Left ventricle myocardium superior (tissue), 1 donor: ENCODE results near the gene DAND5. TPM values are rescaled to one million over a fixed set of nuclear protein-coding genes. Genes with fewer than 3 reads are reported as not detected.

Experiments used
- ATAC-seq: fragments of 200-7000 bp; cut with Tn5 transposase; one replicate; pipeline ENCODE4 v1.9.1; 2020; ENCODE audit warnings: mild to moderate bottlenecking, moderate library complexity
- DNase-seq: peaks from one replicate; pipeline ENCODE4 v3.0.0-alpha.2; 2020
- intact Hi-C: fragments of 100-400 bp; cut with micrococcal nuclease; formaldehyde crosslinking; loops from one replicate; pipeline ENCODE4 v1.11.0; 2022
- total RNA-seq: library from RNA; stranded (reverse); fragmentation: NEBNext Ultra II Directional; extraction: Animal tissue kit (Norgen Biotek cat#: 25700); gene quantifications from one replicate; pipeline ENCODE4 v1.2.1, GENCODE V29; 2021
- donor health status: DM: no; HTN: yes; CAD: no; lungs with severe emphysema.

Gene DAND5
- total RNA-seq, 1 donor from 2014 or later = 11.2 TPM

DNA sequence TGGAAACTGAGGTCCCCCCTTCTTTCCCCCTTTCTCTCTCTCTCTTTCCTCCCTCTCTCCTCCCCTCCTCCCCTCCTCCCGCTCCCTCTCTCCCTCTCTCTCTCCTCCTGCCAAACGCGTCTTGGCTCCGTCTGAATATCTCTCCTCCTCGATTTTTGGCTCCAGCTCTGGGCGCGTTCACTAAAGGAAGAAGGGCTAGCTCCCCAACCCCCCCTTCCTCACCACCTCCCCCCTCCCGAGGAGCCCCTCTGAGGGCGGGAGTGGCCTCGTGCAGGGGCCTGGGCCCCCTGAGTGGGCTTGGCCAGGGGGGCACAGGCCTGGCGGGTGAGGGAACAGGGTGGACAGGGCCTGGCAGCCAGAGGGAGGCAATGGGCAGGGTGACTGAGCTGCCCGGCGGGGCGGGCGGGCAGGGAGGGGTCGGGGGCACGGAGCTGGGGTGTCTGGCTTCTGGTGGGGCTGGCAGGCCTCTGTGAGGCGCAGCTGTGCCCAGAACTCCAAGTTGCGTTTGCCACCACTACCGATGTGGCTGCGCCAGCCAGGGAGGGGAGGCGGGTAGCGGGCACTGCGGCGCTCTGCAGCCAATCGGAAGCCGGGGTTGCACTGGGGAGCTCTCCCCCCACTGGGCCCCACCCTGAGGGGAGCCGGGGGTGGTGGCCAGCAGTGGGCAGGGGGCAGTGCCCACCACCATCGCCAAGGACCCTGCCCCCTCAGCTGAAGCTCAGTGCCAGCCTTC is 33.0 kb downstream of the DAND5 start:
- DNase-seq = peak; percentile 81
- peak; percentile 78 for ATAC-seq
- intact Hi-C loops = no loop called here

DNA sequence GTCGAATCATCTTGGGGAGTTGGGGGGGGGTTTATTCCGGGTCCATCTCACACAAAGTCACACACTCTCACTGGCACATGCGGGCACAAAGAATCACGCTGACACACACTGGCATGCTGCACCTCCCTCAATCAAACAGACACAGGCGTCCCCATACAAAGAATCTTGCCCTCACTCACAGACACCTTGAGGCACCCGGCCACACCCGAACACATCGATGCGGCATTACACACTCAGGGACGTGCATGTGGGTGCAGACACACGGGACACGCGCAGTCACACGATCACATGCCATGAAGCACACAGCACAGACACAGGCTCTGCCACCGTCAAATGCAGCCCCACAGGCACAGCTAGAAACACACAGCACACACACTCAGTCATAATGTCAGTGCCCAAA is 33.7 kb downstream of the DAND5 start:
- intact Hi-C loops = no loop called here
- ATAC-seq (no peak), DNase-seq (no peak)

DNA sequence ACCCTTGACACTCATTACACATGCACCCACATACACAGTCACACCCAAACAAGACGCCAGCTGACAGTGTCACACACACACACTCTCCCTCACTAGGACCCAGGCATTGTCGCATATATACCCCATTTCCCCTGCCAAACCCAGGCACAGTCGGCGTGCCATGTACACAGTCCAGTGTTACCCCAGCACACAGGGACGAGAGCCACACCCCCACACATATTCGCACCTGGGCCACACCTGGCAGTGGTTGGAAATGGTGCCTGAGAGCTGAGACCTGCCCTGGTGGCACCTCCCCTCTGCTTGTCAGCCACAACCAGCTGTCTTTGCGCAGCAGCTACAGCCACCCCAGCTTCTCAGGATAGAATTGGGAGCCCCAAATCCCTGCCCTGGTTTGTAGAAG is 34.9 kb downstream of the DAND5 start:
- DNase-seq (peak; percentile 20), ATAC-seq (no peak)
- intact Hi-C loops = no loop called here

DNA sequence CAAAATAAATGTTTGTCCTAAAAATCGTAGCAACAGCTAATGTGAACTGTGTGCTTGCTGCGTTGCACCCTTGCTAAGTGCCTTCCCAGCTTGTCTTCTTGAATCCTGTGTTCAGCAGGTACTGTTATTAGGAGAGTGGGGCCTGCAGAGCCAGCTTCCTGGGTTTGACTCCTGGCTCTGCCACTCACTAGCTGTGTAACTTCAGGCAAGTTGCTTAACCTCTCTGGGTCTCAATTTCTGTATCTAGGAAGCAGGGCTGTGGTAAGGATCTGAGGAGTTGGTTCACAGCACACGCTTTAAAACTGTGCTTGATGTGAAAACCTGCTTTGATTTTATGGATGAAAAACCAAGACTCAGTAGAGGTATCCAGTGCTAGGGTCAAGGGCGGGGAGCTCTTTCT is 35.9 kb downstream of the DAND5 start:
- intact Hi-C loops = no loop called here
- no peak for ATAC-seq
- peak; percentile 12 for DNase-seq

DNA sequence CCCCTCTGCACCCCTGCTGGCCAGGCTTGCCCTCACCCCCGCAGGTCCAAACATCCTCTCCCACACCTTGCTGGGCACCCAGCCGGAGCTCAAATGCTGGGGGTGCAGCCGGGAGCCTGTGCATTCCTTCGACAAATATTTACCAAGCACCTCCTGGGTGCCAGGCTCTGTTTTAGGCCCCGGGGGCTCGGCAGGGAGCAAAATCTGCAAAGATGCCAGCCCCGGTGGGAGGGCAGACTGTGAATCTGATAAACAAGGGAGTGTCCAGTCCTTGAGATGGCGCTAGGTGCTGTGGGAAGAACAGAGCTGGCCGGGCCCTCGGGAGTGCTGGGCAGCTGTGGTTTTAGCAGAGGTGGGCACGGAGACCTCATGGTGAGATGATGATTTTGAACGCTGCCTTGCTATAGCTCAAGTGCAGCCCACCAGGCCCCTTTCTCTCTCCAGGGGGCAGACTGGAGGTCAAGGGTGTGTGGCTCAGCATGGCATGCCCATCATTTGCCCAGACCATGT is 36.5 kb downstream of the DAND5 start:
- no peak for DNase-seq
- ATAC-seq = no peak
- intact Hi-C loops = no loop called here

DNA sequence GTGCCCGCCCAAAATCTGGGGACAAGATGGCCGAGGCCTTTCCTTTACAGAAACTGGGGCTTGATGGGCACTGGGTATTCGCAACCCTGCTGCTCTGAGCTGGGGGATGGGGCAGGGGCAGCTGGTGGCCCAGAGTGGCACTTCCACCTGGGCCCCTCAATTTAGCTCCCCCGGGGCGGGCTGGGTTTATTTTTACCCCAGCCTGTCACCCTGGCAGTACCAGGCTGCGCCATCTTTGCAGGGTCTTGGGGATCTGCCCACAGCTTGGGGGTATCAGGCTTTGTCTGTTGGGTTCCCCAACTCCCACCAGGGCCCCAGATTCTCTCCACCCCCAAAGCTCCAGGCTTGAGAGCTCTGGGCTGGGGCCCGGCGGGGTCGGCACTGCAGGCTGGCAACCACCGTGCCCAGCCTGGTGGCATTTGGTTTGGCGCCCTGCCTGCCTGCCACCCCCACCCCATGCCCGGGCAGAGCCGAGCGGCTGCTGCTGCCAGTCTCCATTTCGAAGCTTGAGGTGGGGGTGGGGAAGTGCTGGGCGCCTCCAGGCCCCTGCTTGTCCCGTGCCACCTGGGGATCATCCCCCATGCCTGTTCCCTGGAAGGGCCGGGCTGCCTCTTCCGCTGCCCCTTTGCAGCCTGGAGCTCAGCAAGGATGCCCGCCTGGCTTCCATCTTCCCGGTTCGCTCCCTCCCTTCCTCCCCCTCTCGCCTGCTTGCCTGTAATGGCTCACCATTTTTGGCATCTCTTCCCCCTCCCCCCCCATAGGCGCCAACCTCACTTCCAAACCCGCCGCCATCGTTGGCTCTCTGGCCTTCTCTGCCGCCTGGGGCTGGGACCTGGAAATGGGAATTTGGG is 37.3 kb downstream of the DAND5 start:
- ATAC-seq (peak; percentile 18), DNase-seq (peak; percentile 54)
- intact Hi-C loops = no loop called here

DNA sequence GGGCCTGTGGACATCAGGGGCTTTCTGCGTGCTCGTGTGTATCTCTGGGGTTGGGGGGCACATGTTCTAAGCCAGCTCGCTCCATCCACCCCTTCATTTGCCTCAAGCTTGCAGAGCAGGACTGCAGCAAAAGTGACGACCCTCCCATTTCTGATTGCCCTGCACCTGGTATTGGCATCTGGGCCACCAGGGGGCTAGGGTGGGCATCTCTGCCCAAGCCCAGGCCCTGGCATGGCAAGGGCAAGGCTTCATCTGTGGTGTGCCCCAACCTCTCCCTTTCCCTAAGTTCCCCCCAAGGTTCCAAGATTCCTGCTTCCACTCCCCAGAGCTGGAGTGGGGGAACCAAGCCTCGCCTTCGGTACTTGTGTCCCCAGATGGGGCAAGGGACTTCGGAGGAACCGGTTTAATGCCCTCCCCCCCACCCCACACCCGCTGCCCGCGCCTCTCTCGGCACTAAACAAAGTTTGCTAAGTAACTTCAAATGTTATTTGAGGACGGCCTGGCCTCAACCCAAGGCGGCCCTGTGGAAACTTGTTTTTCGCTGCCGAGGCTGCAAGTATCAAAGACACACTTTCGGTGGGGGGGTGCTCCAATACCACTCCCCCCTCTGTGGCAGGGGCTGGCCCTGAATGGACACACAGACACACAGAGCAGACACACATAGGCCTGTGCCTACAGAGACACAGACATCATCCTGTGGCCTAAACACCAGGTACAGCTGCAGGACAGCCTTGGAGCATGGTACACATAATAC is 38.1 kb downstream of the DAND5 start:
- ATAC-seq (peak; percentile 45), DNase-seq (peak; percentile 82)
- intact Hi-C loops = no loop called here

DNA sequence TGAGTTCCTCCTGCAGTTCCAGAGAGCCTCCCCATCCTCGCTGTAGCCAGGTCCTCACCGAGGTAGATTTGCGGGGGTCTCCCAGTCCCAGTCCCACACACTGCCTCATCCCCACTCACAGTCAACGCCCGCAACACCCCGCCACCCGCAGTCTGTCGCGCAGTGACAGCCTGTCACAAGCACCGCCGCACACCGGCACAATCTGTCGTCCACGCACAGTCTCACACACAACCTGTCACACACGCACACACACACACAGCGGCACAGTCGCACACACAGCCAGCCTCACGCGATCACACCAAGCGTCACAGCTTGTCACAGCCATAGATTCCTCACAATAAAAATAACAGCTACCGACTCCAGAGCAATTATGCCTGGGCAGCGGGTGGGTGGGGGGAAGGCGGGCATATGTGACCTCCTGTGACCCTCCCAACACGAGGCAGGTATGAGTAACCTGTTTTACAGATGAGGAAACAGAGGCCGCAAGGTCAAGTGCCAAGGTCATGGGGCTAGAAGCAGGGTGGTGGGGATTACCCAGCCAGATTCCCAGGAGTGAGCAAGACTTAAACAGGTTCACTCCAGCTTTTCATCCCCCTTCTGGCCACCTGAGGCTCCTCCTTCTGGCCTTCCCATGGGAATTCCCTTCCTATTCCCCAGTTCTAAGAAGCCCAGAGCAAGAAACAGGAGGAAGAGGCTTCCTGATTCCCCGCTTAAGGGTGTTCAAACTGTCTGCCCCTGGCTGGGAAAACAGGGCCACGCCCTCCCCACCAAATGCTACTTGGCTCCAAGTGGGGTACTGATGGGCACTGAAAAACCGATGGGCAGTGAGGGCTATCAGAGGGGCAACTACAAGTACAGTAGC is 39.8 kb downstream of the DAND5 start:
- ATAC-seq (no peak), DNase-seq (peak; percentile 36)
- intact Hi-C loops = no loop called here

DNA sequence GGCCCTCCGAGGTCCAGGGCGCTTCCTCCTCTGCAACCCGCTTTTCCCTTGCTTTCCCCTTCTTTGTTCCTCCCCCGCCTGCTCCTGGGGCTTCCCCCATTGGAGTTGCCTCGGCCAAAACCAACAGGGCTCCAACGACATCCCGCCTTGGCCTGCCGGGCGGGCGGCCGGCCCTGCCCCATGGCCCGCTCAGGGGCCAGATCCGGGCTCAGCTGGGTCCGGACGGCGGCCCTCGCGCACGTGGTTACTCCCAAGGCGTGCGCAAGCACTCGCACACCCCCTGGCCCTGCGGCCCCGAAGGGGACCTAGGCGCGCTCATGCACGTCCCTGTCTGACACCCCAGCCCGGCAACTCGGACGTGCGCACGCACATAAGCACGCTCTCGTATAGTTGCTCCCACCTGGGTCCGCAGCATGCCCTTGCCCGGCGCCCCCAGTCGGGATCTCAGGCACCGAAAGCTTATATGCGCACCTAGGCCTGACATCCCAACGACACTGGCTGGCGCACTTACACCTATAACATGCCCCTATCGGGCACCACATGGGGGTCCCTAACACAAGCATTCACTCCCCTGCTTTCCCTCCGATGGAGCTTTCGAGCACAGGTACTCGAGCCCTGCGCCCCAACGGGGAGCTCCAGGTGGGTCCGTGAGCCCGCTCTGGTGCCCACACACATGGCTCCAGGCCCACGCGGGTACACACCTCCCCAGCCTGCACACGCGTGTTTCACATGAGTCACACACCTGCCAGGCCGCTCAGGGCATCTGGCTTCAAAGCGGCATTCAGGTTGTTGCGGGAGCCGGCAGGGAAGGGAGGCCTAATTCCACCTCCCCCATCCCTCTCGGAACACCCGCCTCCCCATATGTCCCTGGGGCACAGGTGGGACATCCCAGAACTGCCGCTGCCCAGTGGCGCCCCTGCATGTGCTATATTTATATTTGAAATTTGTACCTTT is 40.9 kb downstream of the DAND5 start:
- intact Hi-C loops = no loop called here
- DNase-seq (peak; percentile 75), ATAC-seq (peak; percentile 53)

DNA sequence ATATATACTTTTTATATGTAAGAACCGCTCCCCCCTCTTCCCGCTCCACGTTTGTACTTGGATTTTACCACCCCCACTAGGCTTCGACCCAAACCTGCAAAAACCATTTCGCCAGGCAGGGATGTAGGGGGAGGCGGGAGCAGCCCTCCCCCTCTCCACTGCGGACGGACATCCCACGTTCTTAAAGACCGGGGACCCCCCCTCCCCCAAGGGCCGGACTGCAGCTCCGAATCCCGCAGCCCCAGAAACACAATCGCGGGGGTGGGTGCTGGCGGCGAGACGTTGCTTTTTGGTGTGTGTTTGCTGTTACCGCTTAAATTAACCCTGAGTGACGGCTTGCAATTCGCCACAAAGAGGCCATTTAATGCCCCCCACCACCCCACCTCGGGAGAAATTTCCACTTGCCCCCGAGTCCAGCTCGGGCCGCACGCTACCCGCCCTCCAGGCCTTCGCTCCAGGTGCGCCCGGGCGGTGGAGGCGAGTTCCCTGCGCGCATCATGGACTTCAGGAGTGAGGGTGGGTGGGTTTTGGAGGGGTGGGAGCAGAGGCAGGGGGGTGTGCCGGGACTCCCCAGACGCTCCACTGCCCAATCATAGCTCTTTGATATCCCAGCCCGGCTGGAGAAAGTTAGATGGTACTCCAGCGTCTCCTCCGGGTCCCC is 41.7 kb downstream of the DAND5 start:
- ATAC-seq = no peak
- intact Hi-C loops = no loop called here
- peak; percentile 30 for DNase-seq

DNA sequence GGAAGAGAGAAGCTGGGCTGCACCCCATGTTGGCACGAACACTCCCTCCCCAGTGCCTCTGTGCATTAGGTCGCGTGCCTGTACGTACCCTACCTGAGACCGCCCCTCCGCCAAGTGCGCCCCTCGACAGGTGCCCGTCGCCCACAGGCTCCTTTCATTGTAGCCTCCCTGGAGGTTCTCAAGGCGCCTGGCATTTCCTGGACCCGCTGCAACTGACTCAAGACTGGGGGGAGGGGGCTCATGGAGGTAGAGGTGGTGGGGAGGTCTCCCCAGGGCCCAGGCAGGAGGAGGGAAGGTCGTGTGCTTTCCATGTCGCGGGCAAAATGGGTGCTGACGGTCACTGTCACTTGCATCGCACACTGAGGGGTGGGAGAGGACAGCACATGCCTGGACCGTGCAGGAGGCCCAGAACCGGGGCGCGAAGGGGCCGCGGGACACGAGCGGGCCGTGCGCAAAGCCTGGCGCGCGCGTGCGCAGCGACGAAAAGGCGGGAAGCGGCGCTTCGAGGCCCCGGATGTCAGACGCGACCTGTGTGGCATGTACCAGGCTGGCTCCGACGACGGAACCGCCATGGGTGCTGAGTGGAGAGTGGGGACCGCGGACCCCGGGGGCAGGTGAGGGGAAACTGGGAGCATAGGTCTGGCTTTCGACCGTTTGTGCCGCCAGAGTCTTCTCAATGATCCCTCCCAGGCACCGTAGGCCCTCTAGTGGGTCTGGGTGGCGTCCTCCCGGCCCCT is 42.4 kb downstream of the DAND5 start:
- ATAC-seq (no peak), DNase-seq (no peak)
- intact Hi-C loops = no loop called here

DNA sequence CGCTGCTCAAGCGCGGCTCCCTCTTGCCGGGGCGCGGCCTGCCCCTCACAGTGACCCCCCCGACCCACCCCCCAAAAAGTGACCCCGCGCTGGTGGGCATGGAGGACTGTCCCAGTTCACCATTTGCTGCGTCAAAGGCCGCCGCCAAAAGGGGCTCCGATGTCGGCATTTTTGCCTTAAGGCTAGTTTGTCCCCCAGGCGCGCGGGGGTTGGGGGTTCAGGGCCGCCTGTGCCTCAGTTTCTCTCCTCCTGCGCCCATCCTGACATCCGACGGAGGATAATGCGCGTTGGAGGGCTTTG is 43.0 kb downstream of the DAND5 start:
- no peak for ATAC-seq
- no peak for DNase-seq
- intact Hi-C loops = no loop called here

DNA sequence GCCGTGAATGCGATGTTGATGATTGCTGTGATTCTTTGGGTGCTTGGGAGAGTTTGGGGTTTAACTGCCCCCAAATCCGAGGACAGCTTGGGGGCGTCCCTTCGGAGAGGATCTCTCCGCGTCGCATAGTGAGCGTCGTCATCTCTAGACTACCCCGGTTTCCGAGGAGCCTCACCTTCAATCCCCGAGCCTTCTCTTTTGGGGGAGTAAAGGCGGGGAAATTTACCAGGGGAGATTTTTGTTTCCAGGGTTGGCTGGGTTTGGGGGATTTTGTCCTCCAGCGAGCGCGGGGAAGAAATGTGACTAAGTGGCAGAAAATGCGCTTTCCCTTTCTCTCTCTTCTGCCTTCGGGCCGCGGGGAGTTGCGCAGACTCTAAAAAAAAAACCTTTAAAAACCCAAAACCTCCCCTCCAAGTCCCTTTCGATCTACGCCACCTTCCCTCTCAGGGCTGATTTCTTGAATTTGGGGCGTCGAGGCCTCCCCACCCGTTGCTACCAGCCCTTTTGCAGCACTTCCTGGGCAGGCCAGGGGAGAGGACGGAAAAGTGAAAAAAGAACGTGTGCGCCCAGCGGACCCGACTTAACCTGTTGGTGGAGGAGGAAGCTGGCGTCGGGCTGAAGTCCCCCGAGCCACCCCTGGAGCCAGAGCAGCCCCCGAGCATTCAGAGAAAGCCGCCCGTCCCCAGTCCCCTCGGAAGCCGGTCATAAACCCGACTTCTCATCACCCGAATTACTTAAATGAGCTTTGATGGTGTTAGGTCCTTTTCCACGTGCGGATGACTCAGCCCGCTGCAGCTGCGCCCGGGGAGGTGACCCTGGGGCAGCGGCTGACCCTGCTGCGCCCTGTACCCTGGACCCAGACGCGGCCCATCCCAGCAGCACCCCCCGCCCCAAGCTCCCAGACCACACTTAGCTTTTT is 43.6 kb downstream of the DAND5 start:
- intact Hi-C loops = no loop called here
- DNase-seq = peak; percentile 73
- ATAC-seq = peak; percentile 53

DNA sequence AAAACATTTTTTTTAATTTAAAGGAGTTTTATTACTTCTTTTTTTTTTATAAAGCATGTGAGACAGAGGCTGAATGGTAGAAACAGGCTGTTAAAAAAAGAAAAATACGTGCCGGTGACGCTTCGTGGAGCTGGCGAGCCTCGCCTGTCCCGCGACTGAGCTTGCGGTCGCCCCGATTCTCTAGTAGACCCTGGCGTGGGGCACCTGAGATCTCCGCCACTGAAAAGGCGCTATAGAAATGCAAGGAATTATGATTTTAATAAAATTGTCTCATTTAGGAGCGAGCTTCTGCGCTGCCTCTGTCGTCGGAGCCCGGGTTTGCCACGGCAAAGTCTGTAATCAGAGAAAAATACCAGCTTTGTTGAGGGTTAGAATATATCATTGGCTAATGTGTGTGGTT is 44.3 kb downstream of the DAND5 start:
- no peak for ATAC-seq
- intact Hi-C loops = no loop called here
- DNase-seq = no peak

DNA sequence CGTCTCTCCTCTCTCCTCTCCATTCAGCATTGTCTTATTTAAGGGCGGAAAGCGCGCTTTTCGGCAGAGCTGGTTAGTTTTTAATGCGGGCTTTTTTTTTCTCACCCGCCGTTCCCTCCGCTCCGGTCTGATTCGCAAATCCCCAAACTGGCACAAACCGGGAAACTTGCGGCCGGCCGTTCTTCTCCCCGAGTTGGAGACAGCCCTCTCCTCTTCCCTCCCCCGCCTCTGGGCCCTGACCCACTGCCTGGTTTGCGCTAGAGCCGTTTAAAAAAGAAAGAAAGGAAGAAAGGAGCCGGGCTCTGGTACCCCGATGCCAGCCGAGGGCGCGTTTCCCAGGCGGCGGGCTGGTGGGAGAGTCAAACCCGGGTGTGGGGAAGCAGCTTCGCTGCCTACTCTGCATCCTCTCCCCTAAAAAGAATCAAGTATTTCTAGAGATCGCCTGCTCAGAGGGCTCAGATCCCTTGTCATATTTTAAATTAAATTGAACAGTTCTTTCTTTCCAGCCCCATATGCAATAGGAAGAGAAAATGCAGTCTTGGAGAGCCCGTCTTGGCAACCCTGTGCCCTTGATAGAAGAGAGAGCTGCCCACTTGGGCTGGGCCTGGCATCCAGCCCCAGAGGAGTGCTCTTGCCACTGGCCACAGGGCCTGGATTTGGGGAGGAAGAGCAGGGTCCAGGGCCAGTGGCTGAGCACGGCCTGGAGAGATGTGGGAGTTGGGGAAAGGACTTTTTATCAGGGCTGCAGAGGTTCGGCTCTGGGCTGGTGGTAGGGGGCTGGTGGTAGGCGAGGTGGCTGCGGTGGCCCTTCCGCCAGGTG is 44.9 kb downstream of the DAND5 start:
- DNase-seq (peak; percentile 62), ATAC-seq (peak; percentile 6)
- intact Hi-C loops = no loop called here
